ENCODE data around the gene TPM4. TPM values are rescaled to one million over a fixed set of nuclear protein-coding genes. Genes with fewer than 3 reads are reported as not detected.

Gene TPM4
- total and polyA plus RNA-seq, 2 of the 13 experiments (the other 11 are each of a cell fraction or from before 2014, with no cell fraction given), result 180 to 188 TPM

DNA sequence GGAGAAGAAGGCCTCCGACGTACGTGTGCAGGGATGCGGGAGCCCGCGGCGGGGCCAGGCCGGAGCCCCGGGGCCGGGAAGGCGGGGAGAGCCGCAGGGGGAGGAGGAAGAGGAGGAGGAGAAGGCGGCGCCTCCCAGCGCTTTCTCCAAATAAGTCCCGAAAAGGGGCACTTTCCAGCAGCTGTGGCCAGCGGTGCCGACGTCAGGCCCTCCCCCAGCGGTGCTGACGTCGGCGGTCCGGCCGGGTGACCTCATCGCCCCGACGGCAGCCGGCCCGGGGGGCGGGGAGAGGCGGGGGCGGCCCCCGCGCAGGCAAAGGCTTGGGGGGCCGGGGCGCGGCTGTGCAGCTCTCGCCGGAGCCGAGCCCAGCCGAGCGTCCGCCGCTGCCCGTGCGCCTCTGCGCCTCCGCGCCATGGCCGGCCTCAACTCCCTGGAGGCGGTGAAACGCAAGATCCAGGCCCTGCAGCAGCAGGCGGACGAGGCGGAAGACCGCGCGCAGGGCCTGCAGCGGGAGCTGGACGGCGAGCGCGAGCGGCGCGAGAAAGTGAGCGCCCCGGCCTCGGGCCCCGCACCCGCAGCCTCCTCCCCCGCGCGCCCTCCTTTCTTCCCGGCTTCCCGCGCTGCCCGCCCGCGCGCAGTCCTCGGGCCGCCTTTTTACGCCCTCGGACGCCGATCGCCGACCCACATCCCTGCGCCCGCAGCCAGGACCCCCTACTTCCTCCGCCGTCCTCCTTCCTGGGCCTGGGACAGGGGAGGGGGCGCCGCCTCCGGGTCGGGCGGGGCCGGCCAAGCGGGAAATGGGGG is at the start of gene TPM4 (continued):
- TF ChIP-seq ZHX2 (IDR thresholded peaks at IDR 0.05; ENCODE audit: low read depth) (peak; percentile 77; the same call in 1 of the 2 replicates), ZHX2 (CRISPR knock-in tag; IDR thresholded peaks at IDR 0.05; ENCODE audit: borderline replicate concordance) (no peak), CHD2 (IDR thresholded peaks at IDR 0.05; ENCODE audit: low read depth, low read length) (no peak), ZMAT5 (CRISPR knock-in tag; IDR thresholded peaks at IDR 0.05; ENCODE audit: borderline replicate concordance, low read depth) (no peak), KDM4B (CRISPR knock-in tag; IDR thresholded peaks at IDR 0.05) (no peak), RXRA (CRISPR knock-in tag; IDR thresholded peaks at IDR 0.05) (no peak), ZNF230 (CRISPR knock-in tag; IDR thresholded peaks at IDR 0.05) (no peak), NFYB (CRISPR knock-in tag; IDR thresholded peaks at IDR 0.05) (no peak), SMYD3 (CRISPR knock-in tag; IDR thresholded peaks at IDR 0.05) (no peak), HOXA5 (CRISPR knock-in tag; IDR thresholded peaks at IDR 0.05) (no peak), KLF11 (CRISPR knock-in tag; IDR thresholded peaks at IDR 0.05) (no peak), POLR2A (IDR thresholded peaks at IDR 0.05; ENCODE audit: insufficient read depth in 1 of 2, low read depth in 2 of 2, low read length in 2 of 2) (peak; percentile 54 to 75), MAFF (IDR thresholded peaks at IDR 0.05; ENCODE audit: low read depth, low read length) (no peak), ZNF446 (CRISPR knock-in tag; IDR thresholded peaks at IDR 0.05) (0 out of 2 replicates have a peak, but pooled peaks have one; percentile 72), ZNF629 (CRISPR knock-in tag; conservative IDR thresholded peaks at IDR 0.05) (no peak), ZNF101 (CRISPR knock-in tag; IDR thresholded peaks at IDR 0.05; ENCODE audit: borderline replicate concordance, low read depth) (no peak), ZNF430 (CRISPR knock-in tag; IDR thresholded peaks at IDR 0.05) (no peak)
- TF ChIP-seq, protein P1, sequence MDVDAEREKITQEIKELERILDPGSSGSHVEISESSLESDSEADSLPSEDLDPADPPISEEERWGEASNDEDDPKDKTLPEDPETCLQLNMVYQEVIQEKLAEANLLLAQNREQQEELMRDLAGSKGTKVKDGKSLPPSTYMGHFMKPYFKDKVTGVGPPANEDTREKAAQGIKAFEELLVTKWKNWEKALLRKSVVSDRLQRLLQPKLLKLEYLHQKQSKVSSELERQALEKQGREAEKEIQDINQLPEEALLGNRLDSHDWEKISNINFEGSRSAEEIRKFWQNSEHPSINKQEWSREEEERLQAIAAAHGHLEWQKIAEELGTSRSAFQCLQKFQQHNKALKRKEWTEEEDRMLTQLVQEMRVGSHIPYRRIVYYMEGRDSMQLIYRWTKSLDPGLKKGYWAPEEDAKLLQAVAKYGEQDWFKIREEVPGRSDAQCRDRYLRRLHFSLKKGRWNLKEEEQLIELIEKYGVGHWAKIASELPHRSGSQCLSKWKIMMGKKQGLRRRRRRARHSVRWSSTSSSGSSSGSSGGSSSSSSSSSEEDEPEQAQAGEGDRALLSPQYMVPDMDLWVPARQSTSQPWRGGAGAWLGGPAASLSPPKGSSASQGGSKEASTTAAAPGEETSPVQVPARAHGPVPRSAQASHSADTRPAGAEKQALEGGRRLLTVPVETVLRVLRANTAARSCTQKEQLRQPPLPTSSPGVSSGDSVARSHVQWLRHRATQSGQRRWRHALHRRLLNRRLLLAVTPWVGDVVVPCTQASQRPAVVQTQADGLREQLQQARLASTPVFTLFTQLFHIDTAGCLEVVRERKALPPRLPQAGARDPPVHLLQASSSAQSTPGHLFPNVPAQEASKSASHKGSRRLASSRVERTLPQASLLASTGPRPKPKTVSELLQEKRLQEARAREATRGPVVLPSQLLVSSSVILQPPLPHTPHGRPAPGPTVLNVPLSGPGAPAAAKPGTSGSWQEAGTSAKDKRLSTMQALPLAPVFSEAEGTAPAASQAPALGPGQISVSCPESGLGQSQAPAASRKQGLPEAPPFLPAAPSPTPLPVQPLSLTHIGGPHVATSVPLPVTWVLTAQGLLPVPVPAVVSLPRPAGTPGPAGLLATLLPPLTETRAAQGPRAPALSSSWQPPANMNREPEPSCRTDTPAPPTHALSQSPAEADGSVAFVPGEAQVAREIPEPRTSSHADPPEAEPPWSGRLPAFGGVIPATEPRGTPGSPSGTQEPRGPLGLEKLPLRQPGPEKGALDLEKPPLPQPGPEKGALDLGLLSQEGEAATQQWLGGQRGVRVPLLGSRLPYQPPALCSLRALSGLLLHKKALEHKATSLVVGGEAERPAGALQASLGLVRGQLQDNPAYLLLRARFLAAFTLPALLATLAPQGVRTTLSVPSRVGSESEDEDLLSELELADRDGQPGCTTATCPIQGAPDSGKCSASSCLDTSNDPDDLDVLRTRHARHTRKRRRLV (CRISPR knock-in tag; IDR thresholded peaks at IDR 0.05), result no peak
- TF ChIP-seq, protein P2, sequence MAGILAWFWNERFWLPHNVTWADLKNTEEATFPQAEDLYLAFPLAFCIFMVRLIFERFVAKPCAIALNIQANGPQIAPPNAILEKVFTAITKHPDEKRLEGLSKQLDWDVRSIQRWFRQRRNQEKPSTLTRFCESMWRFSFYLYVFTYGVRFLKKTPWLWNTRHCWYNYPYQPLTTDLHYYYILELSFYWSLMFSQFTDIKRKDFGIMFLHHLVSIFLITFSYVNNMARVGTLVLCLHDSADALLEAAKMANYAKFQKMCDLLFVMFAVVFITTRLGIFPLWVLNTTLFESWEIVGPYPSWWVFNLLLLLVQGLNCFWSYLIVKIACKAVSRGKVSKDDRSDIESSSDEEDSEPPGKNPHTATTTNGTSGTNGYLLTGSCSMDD (CRISPR knock-in tag; IDR thresholded peaks at IDR 0.05), result no peak

Data from HepG2 (cell line).